GM19468 (cell line): ENCODE results near the gene MCM9.
"Not testable (repeated sequence)": the region's sequence is repeated elsewhere in the genome, so short reads cannot be mapped to it uniquely, and the experiment has no call there.

Experiments used
- ATAC-seq: cut with Tn5 transposase; IDR thresholded peaks from one replicate; pipeline ENCODE4 v1.9.1; 2021; ENCODE audit warnings: mild to moderate bottlenecking, moderate library complexity, moderate number of reproducible peaks; ENCODE audit not compliant: unreplicated experiment; ENCODE audit errors: extremely low read depth

The MCM9 gene

GRCh38 chr6:118776607-118777549 is 158.1 kb downstream of the MCM9 start:
- ATAC-seq: peak; percentile 53

GRCh38 chr6:118775381-118775780 is 159.6 kb downstream of the MCM9 start:
- ATAC-seq: no peak

GRCh38 chr6:118774581-118774980 is 160.4 kb downstream of the MCM9 start:
- ATAC-seq: no peak

- no peak for ATAC-seq
Observed at GRCh38 chr6:118772886-118773285, 162.1 kb downstream of the MCM9 start.

- ATAC-seq: no peak
Observed at GRCh38 chr6:118771253-118771652, 163.7 kb downstream of the MCM9 start.

- no peak for ATAC-seq
Observed at GRCh38 chr6:118770835-118771234, 164.1 kb downstream of the MCM9 start.

- no peak for ATAC-seq
Observed at GRCh38 chr6:118770112-118770788, 164.7 kb downstream of the MCM9 start.

GRCh38 chr6:118768904-118769325 is 166.0 kb downstream of the MCM9 start:
- ATAC-seq: no peak

GRCh38 chr6:118768441-118768840 is 166.5 kb downstream of the MCM9 start:
- ATAC-seq: no peak

- not testable (repeated sequence) for ATAC-seq
Observed at GRCh38 chr6:118765316-118765715, 169.6 kb downstream of the MCM9 start.

- ATAC-seq: no peak
Observed at GRCh38 chr6:118764766-118765165, 170.2 kb downstream of the MCM9 start.
